Muscle of back (tissue), 11 donors: ENCODE results near the gene PDIA2. TPM values are rescaled to one million over a fixed set of nuclear protein-coding genes. Genes with fewer than 3 reads are reported as not detected.

Source experiments
- DNase-seq, 3 donors: peaks; one replicate each; pipeline versions ENCODE4 v3.0.0 to v3.0.0-alpha.2; 2013
- polyA plus RNA-seq, 10 donors: library from polyadenylated mRNA; unstranded; fragments of 120-200 nt; gene quantifications; one replicate each; pipeline ENCODE4 v1.2.1, GENCODE V29; 2013; ENCODE audit not compliant: insufficient read length in 10 of 10

PDIA2 gene
- polyA plus RNA-seq, 10 donors: 0.15 to 3.0 (median 0.51) TPM

DNA sequence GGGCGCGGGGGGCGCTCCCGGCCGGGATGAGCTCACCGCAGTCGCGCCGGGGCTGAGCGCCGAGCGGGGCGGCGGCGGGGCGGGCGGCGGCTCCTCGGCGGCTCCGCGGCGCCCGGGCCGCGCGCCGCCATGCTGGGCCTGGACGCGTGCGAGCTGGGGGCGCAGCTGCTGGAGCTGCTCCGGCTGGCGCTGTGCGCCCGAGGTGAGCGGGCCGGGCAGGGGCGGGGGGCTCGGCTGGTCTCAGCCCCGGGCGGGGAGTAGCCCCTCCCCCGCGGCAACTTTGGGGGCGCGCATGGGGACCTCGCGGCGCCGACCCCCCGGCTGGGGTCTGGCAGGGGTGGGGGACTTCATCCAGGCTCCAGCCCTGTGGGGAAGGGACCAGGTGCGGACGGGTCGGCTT lies 2.4 kb upstream of the PDIA2 start, which contains the start of gene ARHGDIG:
TSS of gene ARHGDIG (plus strand) at position 40 of the 400 bp plus-strand sequence. CDS start at position 130, 90 bp downstream.
- DNase-seq: peak in 1 of 3 donors; percentile 36

DNA sequence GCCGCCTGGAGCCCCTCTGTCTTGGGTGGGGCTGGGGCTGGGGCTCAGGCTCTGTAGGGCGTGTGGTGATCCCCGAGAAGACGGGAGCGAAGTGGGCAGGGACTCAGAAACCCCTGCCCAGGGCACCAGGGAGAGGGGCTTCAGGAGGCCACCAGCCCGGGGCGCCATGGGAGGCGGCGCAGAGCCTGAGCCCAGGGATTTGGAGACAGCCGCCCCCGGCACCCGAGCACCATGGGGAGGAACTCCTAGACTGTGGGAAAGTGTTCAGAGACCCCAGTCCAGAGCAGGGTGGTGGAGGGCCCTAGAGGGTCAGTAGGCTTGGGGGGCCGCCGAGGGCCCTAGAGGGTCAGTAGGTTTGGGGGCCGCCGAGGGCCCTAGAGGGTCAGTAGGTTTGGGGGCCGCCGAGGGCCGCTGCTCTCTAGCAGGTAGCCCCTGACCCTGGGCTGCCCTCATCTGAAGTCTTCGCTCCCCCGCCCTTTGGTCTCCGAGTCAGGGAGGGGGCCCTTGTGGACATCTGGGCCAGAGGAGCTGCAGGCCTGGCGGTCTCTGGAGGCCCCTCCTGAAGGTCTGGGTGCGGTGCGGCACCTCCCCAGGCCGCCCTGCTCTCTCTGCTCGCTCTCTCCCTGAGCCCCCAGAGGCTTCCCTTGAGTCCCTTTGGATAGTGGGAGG lies 1.8 kb upstream of the PDIA2 start:
- DNase-seq: no peak

DNA sequence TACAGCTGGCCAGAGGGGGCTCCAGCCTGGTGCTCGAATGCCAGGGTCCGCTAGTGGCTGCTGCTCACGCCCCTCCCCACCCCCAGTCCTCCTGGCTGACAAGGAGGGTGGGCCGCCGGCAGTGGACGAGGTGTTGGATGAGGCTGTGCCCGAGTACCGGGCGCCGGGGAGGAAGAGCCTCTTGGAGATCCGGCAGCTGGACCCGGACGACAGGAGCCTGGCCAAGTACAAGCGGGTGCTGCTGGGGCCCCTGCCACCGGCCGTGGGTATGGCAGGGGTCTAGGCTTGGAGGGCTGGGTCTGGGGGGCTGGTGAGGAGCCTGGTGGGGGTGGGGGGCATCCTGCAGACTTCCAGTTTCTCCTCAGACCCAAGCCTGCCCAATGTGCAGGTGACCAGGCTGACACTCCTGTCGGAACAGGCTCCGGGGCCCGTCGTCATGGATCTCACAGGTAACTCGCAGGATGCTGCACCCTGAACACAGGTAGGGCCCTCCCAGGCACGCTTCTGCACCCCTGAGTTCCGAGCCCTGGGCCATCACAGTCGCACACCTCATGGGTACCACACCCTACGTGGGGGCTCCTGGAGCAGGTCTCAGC lies 1.2 kb upstream of the PDIA2 start:
- DNase-seq: no peak

DNA sequence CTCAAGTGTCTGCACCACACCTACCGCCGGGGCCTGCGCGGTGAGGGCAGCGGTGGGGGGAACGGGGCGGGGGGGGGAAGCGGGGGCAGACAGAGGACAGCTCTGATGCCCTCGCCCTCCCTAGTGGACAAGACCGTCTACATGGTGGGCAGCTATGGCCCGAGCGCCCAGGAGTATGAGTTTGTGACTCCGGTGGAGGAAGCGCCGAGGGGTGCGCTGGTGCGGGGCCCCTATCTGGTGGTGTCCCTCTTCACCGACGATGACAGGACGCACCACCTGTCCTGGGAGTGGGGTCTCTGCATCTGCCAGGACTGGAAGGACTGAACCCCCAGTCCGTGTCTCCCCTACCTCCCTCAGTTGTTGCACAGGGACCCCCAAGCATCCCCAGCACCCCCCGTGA lies 473 bp upstream of the PDIA2 start:
- no peak for DNase-seq

DNA sequence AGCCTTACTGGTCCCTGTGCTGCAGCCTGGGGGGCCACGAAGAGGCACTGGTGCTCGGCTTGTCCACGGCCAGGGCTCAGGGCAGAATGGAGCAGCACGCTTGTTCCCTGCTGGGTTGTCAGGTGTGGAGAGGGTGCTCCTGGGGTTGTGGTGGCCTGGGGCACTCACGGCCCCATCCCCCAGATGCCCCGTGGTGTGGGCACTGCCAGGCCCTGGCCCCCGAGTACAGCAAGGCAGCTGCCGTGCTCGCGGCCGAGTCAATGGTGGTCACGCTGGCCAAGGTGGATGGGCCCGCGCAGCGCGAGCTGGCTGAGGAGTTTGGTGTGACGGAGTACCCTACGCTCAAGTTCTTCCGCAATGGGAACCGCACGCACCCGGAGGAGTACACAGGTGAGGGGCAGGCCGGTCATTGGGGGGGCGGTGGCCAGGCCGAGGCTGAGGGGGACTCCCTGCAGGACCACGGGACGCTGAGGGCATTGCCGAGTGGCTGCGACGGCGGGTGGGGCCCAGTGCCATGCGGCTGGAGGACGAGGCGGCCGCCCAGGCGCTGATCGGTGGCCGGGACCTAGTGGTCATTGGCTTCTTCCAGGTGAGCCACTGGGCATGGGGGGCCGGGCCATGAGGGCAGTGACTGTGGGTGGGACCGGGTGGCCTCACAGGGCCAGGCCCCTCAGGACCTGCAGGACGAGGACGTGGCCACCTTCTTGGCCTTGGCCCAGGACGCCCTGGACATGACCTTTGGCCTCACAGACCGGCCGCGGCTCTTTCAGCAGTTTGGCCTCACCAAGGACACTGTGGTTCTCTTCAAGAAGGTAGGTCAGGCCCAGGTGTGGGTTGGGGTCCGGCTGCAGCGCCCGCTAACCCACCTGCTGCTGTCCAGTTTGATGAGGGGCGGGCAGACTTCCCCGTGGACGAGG lies 1.5 kb downstream of the PDIA2 start:
- no peak for DNase-seq

DNA sequence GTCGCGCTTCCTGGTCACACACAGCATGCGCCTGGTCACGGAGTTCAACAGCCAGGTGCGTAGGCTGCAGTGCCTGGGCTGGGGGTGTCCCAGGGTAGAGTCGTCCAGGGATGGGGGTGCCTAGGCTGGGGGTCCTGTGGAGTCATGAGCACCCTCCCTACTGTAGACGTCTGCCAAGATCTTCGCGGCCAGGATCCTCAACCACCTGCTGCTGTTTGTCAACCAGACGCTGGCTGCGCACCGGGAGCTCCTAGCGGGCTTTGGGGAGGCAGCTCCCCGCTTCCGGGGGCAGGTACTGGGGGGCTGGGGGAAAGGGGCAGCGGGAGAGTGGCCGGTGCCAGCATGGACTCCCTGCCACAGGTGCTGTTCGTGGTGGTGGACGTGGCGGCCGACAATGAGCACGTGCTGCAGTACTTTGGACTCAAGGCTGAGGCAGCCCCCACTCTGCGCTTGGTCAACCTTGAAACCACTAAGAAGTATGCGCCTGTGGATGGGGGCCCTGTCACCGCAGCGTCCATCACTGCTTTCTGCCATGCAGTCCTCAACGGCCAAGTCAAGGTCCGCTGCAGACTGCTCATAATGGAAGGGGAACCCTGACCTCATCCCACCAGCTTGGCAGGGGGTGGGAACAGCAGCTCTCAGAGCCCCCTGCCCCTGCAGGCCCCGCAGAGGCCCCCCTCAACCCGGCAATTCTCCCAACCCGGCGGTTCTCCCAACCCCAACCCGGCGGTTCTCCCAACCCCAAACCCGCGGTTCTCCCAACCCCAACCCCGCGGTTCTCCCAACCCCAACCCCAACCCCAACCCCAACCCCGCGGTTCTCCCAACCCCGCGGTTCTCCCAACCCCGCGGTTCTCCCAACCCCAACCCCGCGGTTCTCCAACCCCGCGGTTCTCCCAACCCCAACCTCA lies 2.4 kb downstream of the PDIA2 start:
- DNase-seq: no peak

DNA sequence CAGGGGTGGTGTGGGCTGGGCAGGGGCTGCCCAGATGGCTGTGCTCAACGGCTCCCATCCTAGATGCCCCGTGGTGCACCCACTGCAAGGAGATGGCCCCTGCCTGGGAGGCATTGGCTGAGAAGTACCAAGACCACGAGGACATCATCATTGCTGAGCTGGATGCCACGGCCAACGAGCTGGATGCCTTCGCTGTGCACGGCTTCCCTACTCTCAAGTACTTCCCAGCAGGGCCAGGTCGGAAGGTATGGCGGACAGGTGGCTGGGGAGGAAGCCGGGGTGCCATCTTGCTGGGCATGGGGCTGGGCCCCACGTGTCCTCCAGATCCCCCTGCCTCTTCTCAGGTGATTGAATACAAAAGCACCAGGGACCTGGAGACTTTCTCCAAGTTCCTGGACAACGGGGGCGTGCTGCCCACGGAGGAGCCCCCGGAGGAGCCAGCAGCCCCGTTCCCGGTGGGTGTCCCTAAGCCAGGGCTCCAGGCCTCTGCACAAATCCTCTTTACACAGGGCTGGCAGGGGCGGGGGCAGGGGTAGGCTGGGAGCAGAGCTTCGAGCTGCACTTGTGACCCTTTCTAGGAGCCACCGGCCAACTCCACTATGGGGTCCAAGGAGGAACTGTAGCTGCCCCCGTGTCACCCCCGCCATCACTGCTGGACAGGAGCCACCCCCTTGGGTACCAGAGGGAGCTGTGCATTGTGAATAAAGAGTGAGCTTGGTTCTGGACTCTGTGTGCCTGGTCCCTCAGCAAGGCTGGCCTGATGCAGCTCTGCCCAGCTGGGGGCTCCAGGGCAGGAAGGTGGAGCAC lies 3.7 kb downstream of the PDIA2 start:
- no peak for DNase-seq

DNA sequence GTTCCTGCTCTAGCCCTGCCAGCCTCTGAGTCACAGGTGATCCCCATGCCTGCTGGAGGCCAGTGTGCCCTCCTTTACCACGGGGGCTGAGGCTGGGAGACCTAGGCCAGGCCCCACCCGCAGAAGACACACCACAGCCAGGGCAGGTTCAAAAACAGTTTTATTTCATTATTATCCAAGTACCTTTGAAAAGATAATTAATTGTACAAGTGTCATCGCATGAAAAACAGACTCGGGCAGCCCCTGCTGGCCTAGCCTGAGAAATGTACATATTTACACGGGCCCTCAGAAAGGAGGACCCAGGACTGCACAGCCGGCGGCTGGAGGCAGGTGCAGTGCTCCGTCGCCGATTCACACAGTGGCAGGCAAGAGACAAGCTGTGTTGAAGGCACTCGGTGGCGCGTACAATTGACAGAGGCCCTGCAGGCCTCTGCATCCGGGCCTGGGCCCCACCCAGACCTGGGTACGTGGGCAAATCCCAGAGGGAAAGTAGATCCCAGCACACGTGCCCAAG lies 4.4 kb downstream of the PDIA2 start:
- no peak for DNase-seq

DNA sequence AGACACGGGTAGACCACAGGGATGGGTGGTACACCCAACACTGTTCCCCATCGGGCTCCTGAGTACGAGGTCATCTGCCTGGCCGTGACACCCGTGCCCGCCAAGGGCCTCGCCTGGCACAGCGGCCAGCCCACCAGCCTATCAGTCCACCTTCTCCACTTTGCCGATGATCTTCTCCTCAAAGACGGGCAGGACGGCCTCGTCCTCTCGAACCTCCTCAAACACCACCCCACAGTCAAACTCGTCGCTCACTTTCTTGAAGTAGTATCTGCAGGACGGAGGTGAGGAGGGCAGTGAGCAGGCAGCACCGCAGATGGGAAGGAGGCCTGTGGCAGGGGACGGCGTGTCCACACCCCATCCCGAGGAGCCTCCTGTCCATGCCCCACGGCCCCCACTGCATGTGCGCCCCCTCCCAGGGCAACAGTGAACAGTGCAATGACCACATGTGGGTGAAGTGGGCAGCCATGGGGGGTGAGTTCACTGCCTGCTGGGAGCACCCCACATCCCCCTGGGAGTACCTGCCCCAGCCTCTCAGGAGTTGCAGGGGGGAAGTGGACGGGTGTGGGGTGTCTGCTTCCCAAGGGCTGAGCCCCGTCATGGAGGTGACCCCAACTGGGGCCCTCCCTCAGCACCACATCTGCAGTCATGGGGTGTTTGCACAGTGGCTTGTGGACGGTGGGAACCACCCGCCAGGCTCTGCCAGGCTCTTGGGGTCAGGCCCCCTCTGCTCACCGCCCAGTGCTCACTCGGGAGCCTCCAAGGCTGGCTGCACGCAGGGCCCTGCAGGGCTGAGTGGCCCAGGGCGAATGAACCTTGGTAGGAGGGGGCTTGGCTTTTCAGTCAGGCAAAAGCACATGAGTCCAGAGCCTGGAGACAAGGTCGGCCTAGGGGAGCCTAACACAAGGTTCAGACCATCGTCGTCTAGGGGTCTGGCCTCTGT lies 5.3 kb downstream of the PDIA2 start:
- DNase-seq: no peak

DNA sequence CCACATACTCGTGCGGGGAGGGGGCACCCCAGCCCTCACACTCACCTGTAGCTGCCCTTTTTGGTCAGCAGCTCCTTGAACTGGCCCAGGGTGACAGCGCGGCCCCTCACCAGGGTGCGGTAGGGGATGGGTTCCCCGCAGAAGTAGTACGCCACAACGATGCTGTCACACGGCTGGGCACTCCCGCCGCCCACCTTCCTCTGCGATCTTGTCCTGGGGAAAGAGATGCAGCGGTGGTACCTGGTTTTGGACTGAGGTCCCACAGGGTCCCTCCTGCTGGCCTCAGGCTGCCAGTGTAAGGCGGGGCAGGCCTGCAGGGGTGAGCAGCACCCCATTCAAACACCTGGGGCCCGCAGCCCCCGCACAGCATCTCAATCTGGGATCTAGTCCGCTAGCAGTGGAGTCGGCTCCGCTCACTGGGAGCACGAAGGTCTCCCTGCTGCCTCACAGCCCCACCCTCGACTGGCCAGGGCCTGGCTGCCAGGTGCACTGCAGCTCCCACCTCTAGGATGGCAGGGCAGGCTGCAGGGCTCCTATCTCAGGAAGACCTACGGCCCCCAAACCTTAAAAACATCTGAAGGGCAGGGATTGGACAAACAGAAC lies 6.5 kb downstream of the PDIA2 start:
- DNase-seq: no peak

DNA sequence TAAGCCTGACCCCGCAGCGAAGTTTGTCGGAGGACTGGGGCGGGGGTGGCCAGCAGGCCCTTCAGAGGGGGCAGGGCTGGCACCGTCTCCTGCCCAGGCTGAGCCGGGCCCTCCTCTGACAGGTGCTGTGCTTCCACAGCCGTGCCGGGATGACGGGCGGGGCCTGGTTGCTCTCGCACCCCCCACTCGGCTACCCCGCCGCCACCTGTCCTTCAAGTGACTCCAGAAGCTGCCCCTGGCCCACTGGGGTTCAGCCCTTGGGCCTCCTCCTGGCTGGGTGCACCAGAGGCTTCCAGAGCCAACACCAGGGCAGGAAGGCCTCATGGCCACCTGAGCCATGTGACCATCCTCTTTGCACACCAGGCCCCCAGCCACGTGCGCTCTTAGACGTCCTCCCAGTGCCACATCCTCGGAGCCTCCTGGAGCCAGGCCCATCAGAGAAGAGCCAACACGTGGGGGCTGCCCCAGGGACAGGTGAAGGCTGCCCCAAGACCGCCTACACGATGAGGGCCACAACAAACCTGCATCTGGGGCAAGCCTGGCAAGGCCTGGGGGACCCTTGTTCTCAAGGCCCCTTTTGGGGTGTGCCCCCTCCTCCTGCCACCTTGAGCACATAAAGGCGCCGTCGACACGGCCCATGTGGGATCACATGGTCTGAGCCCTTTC lies 7.2 kb downstream of the PDIA2 start:
- DNase-seq: no peak

DNA sequence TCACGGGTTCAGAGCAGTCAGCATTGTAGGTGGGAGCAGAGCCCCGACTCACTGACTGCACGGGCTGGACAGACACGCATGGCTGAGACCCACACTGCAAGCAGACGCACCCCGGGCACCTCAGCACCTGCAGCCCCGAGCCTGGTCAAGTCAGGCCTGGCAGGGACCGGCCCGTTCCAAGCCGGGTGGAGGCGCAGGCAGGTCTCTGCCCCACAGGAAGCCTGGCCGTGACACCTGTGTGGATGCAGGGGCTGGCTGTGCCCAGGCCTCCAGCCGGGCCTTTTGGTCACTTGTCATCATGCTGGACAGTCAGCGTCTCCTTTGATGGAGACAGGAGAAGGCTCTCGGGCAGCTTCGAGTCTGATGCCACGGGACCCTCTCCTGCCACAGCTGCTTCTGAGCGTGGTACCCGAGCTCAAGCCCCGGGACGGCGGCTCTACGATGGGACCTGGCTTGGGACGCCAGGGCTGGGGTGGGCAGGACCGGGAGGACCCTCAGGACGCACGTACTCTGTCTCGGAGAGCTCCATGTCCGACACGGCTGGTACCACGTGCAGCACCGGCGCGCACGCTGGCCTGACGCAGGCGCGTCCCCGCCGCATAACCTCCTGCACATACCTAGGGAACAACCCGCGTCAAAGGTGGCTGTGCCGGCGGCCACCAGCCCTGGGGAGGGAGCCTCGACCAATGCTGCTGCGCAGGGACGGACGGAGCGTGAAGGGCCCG lies 7.9 kb downstream of the PDIA2 start:
- no peak for DNase-seq

DNA sequence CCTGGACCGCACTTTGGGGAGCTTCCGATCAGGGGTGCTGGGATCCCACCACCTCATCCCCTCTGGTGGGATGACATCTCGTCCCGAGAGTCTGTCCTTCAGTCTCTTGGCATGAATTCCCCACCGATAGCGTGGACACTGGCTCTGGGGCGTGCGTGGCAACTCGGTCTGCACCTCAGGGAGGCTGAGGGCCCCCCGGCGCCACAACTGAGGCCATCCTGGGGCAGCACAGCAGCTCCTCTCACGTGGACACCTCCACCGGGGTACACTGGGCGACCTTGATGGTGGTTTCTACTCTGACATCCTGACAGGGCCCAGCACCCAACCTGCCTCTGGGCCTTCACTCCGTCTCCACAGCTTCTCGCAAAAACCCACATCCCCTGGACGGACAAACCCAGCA lies 8.6 kb downstream of the PDIA2 start:
- no peak for DNase-seq

DNA sequence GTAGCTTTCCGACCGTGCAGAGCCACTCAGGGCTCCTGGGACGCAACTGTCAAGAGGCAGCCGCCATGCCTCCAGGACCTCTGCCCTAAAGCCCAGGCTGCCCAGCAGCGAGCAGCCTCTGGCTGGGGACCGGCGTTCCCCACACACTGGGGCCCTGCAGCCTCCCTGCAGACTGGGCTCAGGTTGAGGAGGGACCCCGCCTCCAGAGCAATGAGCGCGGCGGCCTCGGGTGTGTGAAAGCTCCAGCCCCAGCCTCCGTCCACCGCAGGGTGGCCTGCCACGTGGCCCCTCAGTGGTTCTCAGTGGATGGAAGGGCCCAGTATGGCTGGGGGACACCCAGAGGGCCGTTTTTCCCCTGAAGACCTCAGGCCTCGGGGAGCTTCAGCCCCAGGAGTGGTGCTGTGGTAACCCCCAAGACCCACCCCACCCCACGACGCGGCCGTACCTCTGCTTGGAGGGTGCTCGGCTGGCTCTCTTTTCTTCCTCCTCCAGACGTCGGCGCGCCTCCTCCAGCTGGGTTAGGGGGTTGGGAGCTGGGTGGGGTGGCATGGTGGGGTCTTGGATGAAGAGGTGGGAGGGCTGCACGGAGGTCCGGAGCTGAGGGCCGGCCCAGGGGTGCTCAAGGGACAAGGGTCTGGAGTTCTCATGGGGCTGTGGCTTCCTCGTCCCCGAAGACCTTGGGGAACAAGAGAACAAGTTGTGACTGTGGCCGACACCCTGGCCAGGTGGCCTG lies 10.2 kb downstream of the PDIA2 start:
- no peak for DNase-seq

DNA sequence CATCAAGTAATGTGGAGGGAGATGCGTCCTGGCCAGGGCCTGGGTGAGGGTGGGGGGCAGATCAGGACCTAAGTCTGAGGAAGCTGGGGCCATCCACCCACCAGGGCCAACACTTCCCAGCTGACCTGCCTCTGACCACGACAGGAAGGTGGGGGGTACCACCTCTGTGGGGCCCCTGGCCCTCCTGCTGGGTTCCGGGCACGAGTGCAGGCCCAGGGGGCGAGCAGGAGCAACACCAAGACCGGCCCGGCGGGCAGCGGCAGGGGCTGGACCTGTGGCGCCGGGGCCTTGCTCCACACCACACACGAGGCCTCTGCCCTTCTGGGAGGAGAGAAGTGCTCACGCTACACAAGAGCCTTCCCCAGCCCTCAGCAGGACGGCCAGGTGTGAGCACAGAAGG lies 13.3 kb downstream of the PDIA2 start:
- no peak for DNase-seq

DNA sequence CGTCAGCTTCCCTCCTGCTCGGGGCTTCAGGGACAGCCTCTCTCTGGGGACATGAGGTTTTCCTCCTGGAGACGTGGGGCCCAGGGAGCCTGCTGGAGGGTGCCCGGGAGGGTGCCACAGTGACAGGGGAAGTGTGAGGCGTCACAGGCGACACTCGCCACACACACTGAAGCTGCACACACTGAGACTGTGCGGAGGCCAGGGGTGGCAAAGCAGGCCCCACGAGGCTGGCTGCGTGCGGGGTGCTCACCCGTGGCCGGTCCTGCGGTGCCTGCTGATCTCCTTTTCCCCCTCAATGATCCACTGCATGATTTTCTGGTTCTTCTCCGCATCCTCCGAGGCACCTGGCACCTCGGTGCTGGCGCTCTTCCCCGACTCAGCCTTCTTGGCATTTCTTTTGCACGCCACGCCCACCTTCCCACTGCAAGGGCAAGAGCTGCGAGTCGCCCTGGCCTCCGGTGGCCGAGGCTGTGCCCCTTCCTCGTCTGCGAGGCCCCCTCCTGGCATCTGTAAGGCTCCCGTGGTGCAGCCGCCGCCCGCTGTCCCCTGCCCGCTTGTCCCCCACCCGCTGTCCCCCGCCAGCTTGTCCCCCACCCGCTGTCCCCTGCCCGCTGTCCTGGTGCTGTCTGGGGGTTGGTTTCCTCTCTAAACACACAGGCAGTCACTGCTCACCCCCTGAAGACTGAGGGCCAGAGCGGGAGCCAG lies 14.0 kb downstream of the PDIA2 start:
- DNase-seq: no peak
